ENCODE results near the gene PPP1R1C. TPM values are rescaled to one million over a fixed set of nuclear protein-coding genes. Genes with fewer than 3 reads are reported as not detected.

The PPP1R1C gene, protein sequence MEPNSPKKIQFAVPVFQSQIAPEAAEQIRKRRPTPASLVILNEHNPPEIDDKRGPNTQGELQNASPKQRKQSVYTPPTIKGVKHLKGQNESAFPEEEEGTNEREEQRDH
- not detected for total RNA-seq
- not detected for polyA plus RNA-seq

DNA sequence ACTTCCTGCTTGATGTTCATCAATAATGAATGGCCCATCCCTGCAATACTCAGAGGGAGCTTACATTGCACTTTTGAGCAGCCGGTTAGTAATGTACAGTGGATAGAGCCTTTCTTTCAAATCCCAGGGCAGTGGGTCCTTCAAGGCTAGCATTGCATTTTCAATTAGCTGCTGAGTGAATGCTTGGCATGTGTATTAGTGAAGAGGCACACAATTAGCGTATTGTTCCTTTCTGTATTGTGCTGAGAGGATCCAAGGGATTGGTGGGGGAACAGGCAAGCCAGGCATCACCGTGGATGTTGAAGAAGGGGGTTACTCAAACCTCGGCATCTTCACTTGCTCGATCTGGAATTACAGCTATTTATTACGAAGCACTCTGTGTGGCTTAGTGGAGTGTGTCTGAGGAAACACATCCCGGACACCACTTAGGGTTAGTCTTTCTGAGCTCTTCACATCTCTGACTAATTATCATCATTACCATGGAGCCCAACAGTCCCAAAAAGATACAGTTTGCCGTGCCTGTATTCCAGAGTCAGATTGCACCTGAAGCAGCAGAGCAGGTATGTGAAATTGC lies at the start of gene PPP1R1C:
TSS of gene PPP1R1C (plus strand) at position 222 of the 574 bp plus-strand sequence. CDS start at position 480, 258 bp downstream.
- H3K9me3 Mint-ChIP-seq: peaks cover 0 to 1% (median 0%) of the 10 kb centered on the region in 7 donors
- H3K27me3 ChIP-seq (ENCODE audit: control insufficient read depth, insufficient read depth, low read length): no peaks in the 10 kb centered on the region
- no peaks in the 10 kb centered on the region for H3K36me3 Mint-ChIP-seq
- H3K27me3 Mint-ChIP-seq: no peaks in the 10 kb centered on the region
- DNase-seq: no peak
- no peak within 1 kb of the TSS for H3K4me3 Mint-ChIP-seq
- H3K4me1 ChIP-seq (ENCODE audit: control insufficient read depth, insufficient read depth, low read length, poor library complexity, severe bottlenecking): no peaks in the 10 kb centered on the region
- H3K9me3 ChIP-seq (ENCODE audit: control insufficient read depth in 2 of 2, low read length in 2 of 2): no peaks in the 10 kb centered on the region
- no peaks in the 10 kb centered on the region for H3K36me3 ChIP-seq (ENCODE audit: control insufficient read depth, insufficient read depth, low read length)
- no peak within 1 kb of the TSS for H3K27ac Mint-ChIP-seq
- H3K4me1 Mint-ChIP-seq: no peaks in the 10 kb centered on the region
- H3K4me3 ChIP-seq (ENCODE audit: low read depth, low read length): no peak within 1 kb of the TSS
- no peak for ATAC-seq (ENCODE audit: low read depth in 2 of 2)
- no peak within 1 kb of the TSS for H3K27ac ChIP-seq (ENCODE audit: insufficient read depth, low read length, poor library complexity, severe bottlenecking)

DNA sequence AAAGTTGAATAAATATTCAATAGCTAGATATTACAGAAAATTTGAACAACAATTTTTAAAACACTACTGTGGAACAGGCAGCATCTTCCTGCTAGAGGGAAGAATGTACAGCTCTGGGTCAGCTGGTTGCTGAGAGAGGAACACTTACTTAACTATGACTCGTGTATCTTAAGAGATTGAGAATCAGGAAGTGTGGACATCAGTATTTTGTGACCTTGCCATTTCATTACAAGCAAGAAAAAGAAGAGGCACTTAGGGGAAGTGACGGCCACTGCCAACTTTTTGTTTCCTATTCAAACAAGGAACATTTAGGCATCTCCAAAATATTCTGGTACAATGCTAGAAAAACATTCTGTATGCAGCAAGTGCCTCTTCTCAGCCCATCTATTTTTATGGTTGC lies 48.2 kb upstream of the PPP1R1C start:
- no peaks in the 10 kb centered on the region for H3K4me1 Mint-ChIP-seq
- Histone ChIP-seq H3K4me1 (ENCODE audit: control insufficient read depth, insufficient read depth, low read length, poor library complexity, severe bottlenecking) (no peaks in the 10 kb centered on the region), H3K36me3 (ENCODE audit: control insufficient read depth, insufficient read depth, low read length) (no peaks in the 10 kb centered on the region), H3K4me3 (ENCODE audit: low read depth, low read length) (no peak overlapping the region), H3K9me3 (ENCODE audit: control insufficient read depth in 2 of 2, low read length in 2 of 2) (no peaks in the 10 kb centered on the region), H3K27me3 (ENCODE audit: control insufficient read depth, insufficient read depth, low read length) (peaks cover 7% of the 10 kb centered on the region), H3K27ac (ENCODE audit: insufficient read depth, low read length, poor library complexity, severe bottlenecking) (no peak overlapping the region)
- H3K27ac Mint-ChIP-seq: no peak overlapping the region
- no peak overlapping the region for H3K4me3 Mint-ChIP-seq
- H3K9me3 Mint-ChIP-seq: no peaks in the 10 kb centered on the region
- ATAC-seq (ENCODE audit: low read depth in 2 of 2): no peak
- no peak for DNase-seq
- H3K27me3 Mint-ChIP-seq: peaks cover 27% of the 10 kb centered on the region
- no peaks in the 10 kb centered on the region for H3K36me3 Mint-ChIP-seq

DNA sequence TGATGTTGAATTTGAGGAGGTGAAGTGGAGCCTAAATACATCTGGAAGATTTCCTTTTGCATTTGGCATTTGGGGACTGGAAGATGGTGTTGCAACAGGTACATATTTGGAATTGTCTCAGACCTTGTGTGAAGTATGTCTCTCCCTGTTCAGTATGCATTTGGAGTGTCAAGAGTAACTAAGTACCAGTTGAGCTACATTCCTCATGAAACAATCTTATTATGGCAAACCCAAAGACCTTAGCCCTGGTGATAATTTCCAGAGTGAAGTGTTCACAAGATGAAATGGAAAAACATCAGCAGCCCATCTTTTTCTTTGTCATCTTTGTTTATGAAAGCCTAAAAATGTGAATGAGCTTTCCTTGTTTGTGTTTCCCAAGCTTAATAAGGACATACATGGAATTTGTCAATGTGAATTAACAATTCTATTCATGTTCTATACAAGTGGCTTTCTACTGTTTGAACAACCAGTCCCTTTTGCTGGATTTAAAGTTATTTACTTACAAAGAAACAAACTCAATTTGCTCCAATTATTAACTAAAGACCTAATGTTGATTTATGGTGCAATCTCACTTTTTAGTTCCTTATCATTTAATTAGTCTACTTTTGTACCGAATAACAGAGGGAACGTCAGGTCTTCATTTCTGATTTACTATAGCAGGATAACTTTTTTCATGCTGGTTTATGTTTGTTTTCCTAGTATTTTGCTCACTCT lies 42.1 kb upstream of the PPP1R1C start:
- no peak overlapping the region for H3K4me3 ChIP-seq (ENCODE audit: low read depth, low read length)
- H3K9me3 ChIP-seq (ENCODE audit: control insufficient read depth in 2 of 2, low read length in 2 of 2): no peaks in the 10 kb centered on the region
- Mint-ChIP-seq H3K27me3 (peaks cover 34% of the 10 kb centered on the region), H3K4me1 (no peaks in the 10 kb centered on the region), H3K9me3 (peaks cover 0 to 2% (median 0%) of the 10 kb centered on the region in 7 donors), H3K4me3 (no peak overlapping the region), H3K36me3 (no peaks in the 10 kb centered on the region), H3K27ac (no peak overlapping the region)
- no peak for DNase-seq
- no peak for ATAC-seq (ENCODE audit: low read depth in 2 of 2)
- H3K36me3 ChIP-seq (ENCODE audit: control insufficient read depth, insufficient read depth, low read length): no peaks in the 10 kb centered on the region
- H3K27me3 ChIP-seq (ENCODE audit: control insufficient read depth, insufficient read depth, low read length): peaks cover 2% of the 10 kb centered on the region
- no peak overlapping the region for H3K27ac ChIP-seq (ENCODE audit: insufficient read depth, low read length, poor library complexity, severe bottlenecking)
- H3K4me1 ChIP-seq (ENCODE audit: control insufficient read depth, insufficient read depth, low read length, poor library complexity, severe bottlenecking): no peaks in the 10 kb centered on the region

DNA sequence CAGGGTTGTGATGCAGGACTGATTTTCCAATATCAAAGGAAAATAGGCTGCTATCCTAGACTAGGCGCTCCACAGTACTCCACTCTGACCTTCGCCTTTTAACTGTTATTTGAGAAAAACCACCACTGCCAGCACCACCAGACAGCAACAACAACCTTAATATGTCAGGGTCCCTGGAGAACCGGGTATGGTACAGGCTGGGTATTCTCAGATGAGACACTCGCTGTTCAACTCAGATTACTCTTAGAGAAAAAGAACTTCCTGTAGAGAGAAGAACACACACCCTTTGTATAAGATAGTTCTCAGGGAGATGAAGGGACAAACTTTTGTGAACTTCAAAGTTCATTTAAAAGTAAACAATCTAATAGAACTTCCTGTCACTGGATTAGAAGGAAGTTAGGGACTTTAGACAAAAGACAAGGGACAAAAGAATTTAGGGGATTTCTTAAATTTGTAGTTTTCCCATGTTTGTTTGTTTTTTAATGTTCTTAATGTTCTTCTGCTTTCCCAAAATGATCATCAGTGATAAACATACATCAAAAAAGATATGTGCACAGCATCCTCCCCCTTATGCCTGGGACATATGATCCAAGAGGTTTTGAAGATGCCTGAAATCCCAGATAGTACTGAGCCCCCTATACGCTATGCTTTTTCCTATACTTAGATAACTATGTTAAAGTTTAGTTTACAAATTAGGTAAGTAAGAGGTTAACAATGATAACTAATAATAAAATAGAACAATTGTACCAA lies 41.3 kb upstream of the PPP1R1C start:
- Histone ChIP-seq H3K36me3 (ENCODE audit: control insufficient read depth, insufficient read depth, low read length) (no peaks in the 10 kb centered on the region), H3K27me3 (ENCODE audit: control insufficient read depth, insufficient read depth, low read length) (peaks cover 2% of the 10 kb centered on the region), H3K4me3 (ENCODE audit: low read depth, low read length) (no peak overlapping the region), H3K27ac (ENCODE audit: insufficient read depth, low read length, poor library complexity, severe bottlenecking) (no peak overlapping the region), H3K9me3 (ENCODE audit: control insufficient read depth in 2 of 2, low read length in 2 of 2) (no peaks in the 10 kb centered on the region), H3K4me1 (ENCODE audit: control insufficient read depth, insufficient read depth, low read length, poor library complexity, severe bottlenecking) (no peaks in the 10 kb centered on the region)
- ATAC-seq (ENCODE audit: low read depth in 2 of 2) (no peak), DNase-seq (no peak)
- Mint-ChIP-seq H3K27ac (no peak overlapping the region), H3K4me3 (no peak overlapping the region), H3K9me3 (peaks cover 0 to 2% (median 0%) of the 10 kb centered on the region in 7 donors), H3K27me3 (peaks cover 36% of the 10 kb centered on the region), H3K4me1 (no peaks in the 10 kb centered on the region), H3K36me3 (no peaks in the 10 kb centered on the region)

DNA sequence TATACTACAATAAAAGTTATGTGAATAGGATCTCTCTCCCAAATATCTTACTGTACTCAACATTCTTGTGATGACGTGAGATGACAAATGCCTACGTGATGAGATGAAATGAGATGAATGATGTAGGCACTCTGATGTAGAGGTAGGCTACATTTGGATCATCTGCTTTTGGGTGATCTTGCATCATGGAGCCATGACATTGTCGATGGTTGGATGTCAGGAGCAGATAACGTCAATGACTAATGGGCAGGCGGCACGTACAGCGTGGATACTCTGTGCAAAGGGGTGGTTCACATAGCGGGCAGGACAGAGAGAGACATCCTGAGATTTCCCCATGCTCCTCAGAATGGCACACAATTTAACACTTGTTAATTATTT lies 40.8 kb upstream of the PPP1R1C start:
- no peak overlapping the region for H3K27ac Mint-ChIP-seq
- no peaks in the 10 kb centered on the region for H3K36me3 ChIP-seq (ENCODE audit: control insufficient read depth, insufficient read depth, low read length)
- H3K4me1 Mint-ChIP-seq: no peaks in the 10 kb centered on the region
- ATAC-seq (ENCODE audit: low read depth in 2 of 2) (no peak), DNase-seq (no peak)
- H3K4me1 ChIP-seq (ENCODE audit: control insufficient read depth, insufficient read depth, low read length, poor library complexity, severe bottlenecking): no peaks in the 10 kb centered on the region
- no peak overlapping the region for H3K4me3 Mint-ChIP-seq
- H3K9me3 ChIP-seq (ENCODE audit: control insufficient read depth in 2 of 2, low read length in 2 of 2): no peaks in the 10 kb centered on the region
- H3K4me3 ChIP-seq (ENCODE audit: low read depth, low read length): no peak overlapping the region
- peaks cover 34% of the 10 kb centered on the region for H3K27me3 Mint-ChIP-seq
- H3K27ac ChIP-seq (ENCODE audit: insufficient read depth, low read length, poor library complexity, severe bottlenecking): no peak overlapping the region
- peaks cover 2% of the 10 kb centered on the region for H3K27me3 ChIP-seq (ENCODE audit: control insufficient read depth, insufficient read depth, low read length)
- peaks cover 0 to 3% (median 0%) of the 10 kb centered on the region in 7 donors for H3K9me3 Mint-ChIP-seq
- H3K36me3 Mint-ChIP-seq: no peaks in the 10 kb centered on the region

DNA sequence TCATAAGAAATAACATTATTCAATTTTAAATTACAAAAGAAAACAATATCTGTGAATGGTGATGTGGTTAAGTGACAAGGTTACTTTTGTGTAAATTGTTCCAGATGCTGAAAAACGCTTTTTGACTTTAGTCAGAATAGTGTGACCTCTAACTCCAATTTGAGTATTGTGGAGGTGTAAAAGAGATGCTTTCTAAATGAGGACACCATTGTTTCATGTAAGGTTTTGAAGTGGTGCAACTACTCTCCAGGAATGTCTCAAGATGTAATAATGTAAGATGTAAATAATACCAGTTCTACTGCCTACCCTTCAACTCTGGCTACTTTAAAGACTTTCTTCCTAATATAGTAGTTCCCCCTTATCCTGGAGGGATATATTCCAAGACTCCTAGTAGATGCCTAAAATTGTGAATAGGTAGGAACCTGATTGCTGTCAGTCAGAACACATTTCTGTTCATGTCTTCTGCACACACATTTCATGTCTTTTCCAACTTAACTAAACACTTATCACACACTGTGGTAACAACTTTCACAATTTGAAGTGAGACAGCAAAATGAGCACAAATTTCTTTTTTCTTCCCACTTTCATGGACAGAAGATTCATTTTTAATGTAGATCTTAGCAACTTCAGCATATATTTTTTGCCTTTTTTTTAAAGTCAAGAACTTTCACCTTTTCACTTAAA lies 39.1 kb upstream of the PPP1R1C start:
- peaks cover 29% of the 10 kb centered on the region for H3K27me3 Mint-ChIP-seq

DNA sequence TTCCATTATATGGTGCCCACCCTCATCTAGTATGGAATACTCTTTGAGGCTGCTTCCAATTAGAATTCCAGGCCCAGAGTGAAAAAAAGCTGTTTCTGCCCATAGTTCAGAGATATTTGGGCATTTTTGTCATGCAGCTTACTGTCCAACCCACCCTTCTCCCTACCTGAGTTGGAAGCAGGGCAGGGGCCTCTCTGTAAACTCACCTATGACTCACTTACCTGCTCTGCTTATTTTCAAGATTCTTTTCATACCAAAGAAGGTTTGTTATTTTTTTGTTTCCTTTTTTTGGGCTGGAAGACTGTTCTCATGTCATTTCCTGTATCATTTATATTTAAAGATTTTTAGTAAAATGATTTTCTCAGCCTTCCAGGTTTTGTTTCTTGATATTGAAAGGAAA lies 38.4 kb upstream of the PPP1R1C start:
- no peaks in the 10 kb centered on the region for H3K9me3 ChIP-seq (ENCODE audit: control insufficient read depth in 2 of 2, low read length in 2 of 2)
- no peaks in the 10 kb centered on the region for H3K36me3 Mint-ChIP-seq
- ATAC-seq (ENCODE audit: low read depth in 2 of 2) (no peak), DNase-seq (no peak)
- H3K27me3 ChIP-seq (ENCODE audit: control insufficient read depth, insufficient read depth, low read length): peaks cover 8% of the 10 kb centered on the region
- H3K4me3 ChIP-seq (ENCODE audit: low read depth, low read length): no peak overlapping the region
- H3K4me1 Mint-ChIP-seq: no peaks in the 10 kb centered on the region
- no peaks in the 10 kb centered on the region for H3K4me1 ChIP-seq (ENCODE audit: control insufficient read depth, insufficient read depth, low read length, poor library complexity, severe bottlenecking)
- no peak overlapping the region for H3K27ac Mint-ChIP-seq
- no peaks in the 10 kb centered on the region for H3K36me3 ChIP-seq (ENCODE audit: control insufficient read depth, insufficient read depth, low read length)
- no peak overlapping the region for H3K27ac ChIP-seq (ENCODE audit: insufficient read depth, low read length, poor library complexity, severe bottlenecking)
- H3K9me3 Mint-ChIP-seq: peaks cover 0 to 3% (median 0%) of the 10 kb centered on the region in 7 donors
- peaks cover 26% of the 10 kb centered on the region for H3K27me3 Mint-ChIP-seq
- H3K4me3 Mint-ChIP-seq: no peak overlapping the region

More for the DNA sequence above, 39.1 kb upstream of the PPP1R1C start:
- H3K4me1 ChIP-seq (ENCODE audit: control insufficient read depth, insufficient read depth, low read length, poor library complexity, severe bottlenecking): no peaks in the 10 kb centered on the region
- H3K4me3 ChIP-seq (ENCODE audit: low read depth, low read length): no peak overlapping the region
- Mint-ChIP-seq H3K4me3 (no peak overlapping the region), H3K9me3 (peaks cover 0 to 3% (median 0%) of the 10 kb centered on the region in 7 donors), H3K27ac (no peak overlapping the region), H3K4me1 (no peaks in the 10 kb centered on the region), H3K36me3 (no peaks in the 10 kb centered on the region)
- no peaks in the 10 kb centered on the region for H3K36me3 ChIP-seq (ENCODE audit: control insufficient read depth, insufficient read depth, low read length)
- ATAC-seq (ENCODE audit: low read depth in 2 of 2) (no peak), DNase-seq (no peak)
- H3K9me3 ChIP-seq (ENCODE audit: control insufficient read depth in 2 of 2, low read length in 2 of 2): no peaks in the 10 kb centered on the region
- no peak overlapping the region for H3K27ac ChIP-seq (ENCODE audit: insufficient read depth, low read length, poor library complexity, severe bottlenecking)
- H3K27me3 ChIP-seq (ENCODE audit: control insufficient read depth, insufficient read depth, low read length): peaks cover 10% of the 10 kb centered on the region
